HEK293 (cell line): ENCODE data around the gene GNAT1.
A peak's percentile ranks its signal among the peaks of the same experiment; 100 is the strongest.

Source experiments
- CTCF ChIA-PET: fragments of 350-600 bp; formaldehyde crosslinking; extraction: SDS; loops from one replicate; lab custom pipeline; 2021; ENCODE audit warnings: antibody characterized with exemption; lab: Yijun Ruan, JAX
- POLR2A ChIA-PET: fragments of 300-600 bp; formaldehyde crosslinking; extraction: SDS; loops from one replicate; lab custom pipeline; 2020; ENCODE audit warnings: antibody characterized with exemption, inconsistent platforms; lab: Yijun Ruan, JAX
- H3K27ac ChIP-seq: fragments of 200-500 bp; sonication (Bioruptor generic); 2 replicates; pipeline ENCODE4 v1.5.1; 2014; ENCODE audit warnings: low read depth, low read length, control low read depth, inconsistent platforms; ENCODE audit errors: extremely low read depth
- H3K36me3 ChIP-seq, 2 experiments: fragments of 200-500 bp in 1 of 2; sonication (Bioruptor generic) in 1 of 2; 1 replicate in 1 of 2; 2 replicates in 1 of 2; pipeline ENCODE4 v1.5.1; 2014 to 2017; ENCODE audit warnings: inconsistent platforms in 2 of 2, low read length in 2 of 2; ENCODE audit not compliant: control insufficient read depth in 2 of 2, insufficient read depth in 1 of 2
- H3K4me1 ChIP-seq: fragments of 200-500 bp; sonication (Bioruptor generic); 2 replicates; pipeline ENCODE4 v1.5.1; 2014; ENCODE audit warnings: mild to moderate bottlenecking, low read length, inconsistent platforms; ENCODE audit not compliant: control insufficient read depth, insufficient read depth
- H3K4me3 ChIP-seq: 2 replicates; pipeline ENCODE4 v1.5.1; 2011; ENCODE audit warnings: low read depth, mild to moderate bottlenecking, control low read depth, low read length, moderate library complexity
- H3K9me3 ChIP-seq: fragments of 200-500 bp; sonication (Bioruptor generic); 2 replicates; pipeline ENCODE4 v1.5.1; 2014; ENCODE audit warnings: low read depth, low read length, inconsistent platforms; ENCODE audit not compliant: control insufficient read depth, insufficient read depth
- CTCF ChIP-seq: fragments of 450-650 bp; formaldehyde crosslinking; IDR thresholded peaks from 2 replicates; pipeline ENCODE4 v1.5.1; 2016; ENCODE audit warnings: missing biosample characterization, missing genetic modification characterization
- KLF7 ChIP-seq: fragments of 450-650 bp; formaldehyde crosslinking; IDR thresholded peaks from 2 replicates; pipeline ENCODE4 v1.5.1; 2016; ENCODE audit warnings: missing biosample characterization, missing genetic modification characterization, borderline replicate concordance
- KLF8 ChIP-seq: fragments of 450-650 bp; formaldehyde crosslinking; IDR thresholded peaks from 2 replicates; pipeline ENCODE4 v1.5.1; 2016; ENCODE audit warnings: missing biosample characterization, missing genetic modification characterization
- KLF9 ChIP-seq: fragments of 450-650 bp; formaldehyde crosslinking; IDR thresholded peaks from 2 replicates; pipeline ENCODE4 v1.5.1; 2016; ENCODE audit warnings: missing biosample characterization, missing genetic modification characterization, low read depth
- PRDM10 ChIP-seq: fragments of 450-650 bp; formaldehyde crosslinking; IDR thresholded peaks from 2 replicates; pipeline ENCODE4 v1.5.1; 2016; ENCODE audit warnings: missing biosample characterization, missing genetic modification characterization
- ZBTB49 ChIP-seq: fragments of 450-650 bp; formaldehyde crosslinking; IDR thresholded peaks from 2 replicates; pipeline ENCODE4 v1.5.1; 2016; ENCODE audit warnings: missing biosample characterization, missing genetic modification characterization, low read depth
- ZBTB6 ChIP-seq: fragments of 450-650 bp; formaldehyde crosslinking; IDR thresholded peaks from 2 replicates; pipeline ENCODE4 v1.5.1; 2017; ENCODE audit warnings: missing biosample characterization, missing genetic modification characterization
- ZFP41 ChIP-seq: fragments of 450-650 bp; formaldehyde crosslinking; IDR thresholded peaks from 2 replicates; pipeline ENCODE4 v1.5.1; 2016; ENCODE audit warnings: missing biosample characterization, missing genetic modification characterization, borderline replicate concordance
- ZNF16 ChIP-seq: fragments of 450-650 bp; formaldehyde crosslinking; IDR thresholded peaks from 2 replicates; pipeline ENCODE4 v1.5.1; 2016; ENCODE audit warnings: low read depth, missing biosample characterization, missing genetic modification characterization
- ZNF354C ChIP-seq: fragments of 450-650 bp; formaldehyde crosslinking; IDR thresholded peaks from 2 replicates; pipeline ENCODE4 v1.5.1; 2016; ENCODE audit warnings: missing biosample characterization, missing genetic modification characterization, low read depth, borderline replicate concordance
- ZNF530 ChIP-seq: fragments of 450-650 bp; formaldehyde crosslinking; IDR thresholded peaks from 2 replicates; pipeline ENCODE4 v1.5.1; 2016; ENCODE audit warnings: low read depth, missing biosample characterization, missing genetic modification characterization

Gene GNAT1

GRCh38 chr3:50190936-50191660 is at the start of gene GNAT1:
Gene GNAT1 (plus strand): TSS chr3:50191610. CDS start chr3:50191726, 116 bp downstream.
- Histone ChIP-seq H3K9me3 (no peaks in the 10 kb centered on the region), H3K4me3 (no peak within 1 kb of the TSS), H3K27ac (no peak within 1 kb of the TSS), H3K36me3 (peaks cover 0 to 13% of the 10 kb centered on the region in 2 experiments; a peak in 1 of 3 replicates), H3K4me1 (no peaks in the 10 kb centered on the region)
- ChIA-PET POLR2A (no interaction called here), CTCF (interaction anchor here (0.6 to 7.7 kb wide), 11 partner anchors 9 to 742 kb away, joined by 3 to 237 read pairs (median 4); no protein-coding TSS in a partner anchor)
- no peak for TF ChIP-seq ZNF16 (tag by site-specific recombination)
- TF ChIP-seq KLF9 (tag by site-specific recombination) = no peak
- TF ChIP-seq KLF8 (tag by site-specific recombination) = no peak
- no peak for TF ChIP-seq ZNF530
- no peak for TF ChIP-seq ZFP41

- Histone ChIP-seq H3K27ac (no peak overlapping the region), H3K9me3 (no peaks in the 10 kb centered on the region), H3K36me3 (no peaks in the 10 kb centered on the region), H3K4me3 (no peak overlapping the region), H3K4me1 (no peaks in the 10 kb centered on the region)
- POLR2A ChIA-PET = no interaction called here
- CTCF ChIA-PET = no interaction called here
- peak; percentile 80 for TF ChIP-seq PRDM10 (tag by site-specific recombination)
- 0 out of 2 replicates have a peak, but pooled peaks have one; percentile 29 for TF ChIP-seq ZBTB6
- TF ChIP-seq CTCF (tag by site-specific recombination) = peak; percentile 59
- TF ChIP-seq ZBTB49 (tag by site-specific recombination) = no peak
- no peak for TF ChIP-seq ZNF354C (tag by site-specific recombination)
These were observed 45.0 kb upstream of the GNAT1 start for GRCh38 chr3:50146316-50146901.

GRCh38 chr3:50147016-50147415 is 44.4 kb upstream of the GNAT1 start:
- no peak overlapping the region for H3K4me3 ChIP-seq
- POLR2A ChIA-PET = no interaction called here
- no peaks in the 10 kb centered on the region for H3K9me3 ChIP-seq
- TF ChIP-seq KLF7 (tag by site-specific recombination) = no peak
- TF ChIP-seq, all 188 proteins: peak for 0
- CTCF ChIA-PET = no interaction called here
- no peak overlapping the region for H3K27ac ChIP-seq
- no peaks in the 10 kb centered on the region for H3K36me3 ChIP-seq
- no peaks in the 10 kb centered on the region for H3K4me1 ChIP-seq
